H1 (cell line): ENCODE results near the gene FOSL2. TPM values are rescaled to one million over a fixed set of nuclear protein-coding genes. Genes with fewer than 3 reads are reported as not detected.

Source experiments
- CTCF ChIA-PET: fragments of 300-600 bp; sonication (Branson Sonifier 250); formaldehyde crosslinking; loops from one replicate; lab custom pipeline; 2021; ENCODE audit not compliant: partially characterized antibody; lab: Charles Lee
- POLR2A ChIA-PET: fragments of 300-600 bp; sonication (Branson Sonifier 250); formaldehyde crosslinking; loops from one replicate; lab custom pipeline; 2021; ENCODE audit warnings: inconsistent platforms; ENCODE audit not compliant: partially characterized antibody; lab: Charles Lee
- DNase-seq, 2 experiments: peaks; one replicate each; pipeline versions ENCODE4 v3.0.0 to v3.0.0-alpha.2; 2010 to 2022; ENCODE audit warnings: low spot score in 2 of 2, low read depth in 1 of 2, mixed read lengths in 1 of 2
- FAIRE-seq: peaks from 2 replicates; lab custom pipeline; 2011; peaks lifted over from hg19 to GRCh38; lab: Jason Lieb, UNC
- H2AFZ ChIP-seq: 2 replicates; pipeline ENCODE4 v1.8.1; 2012; ENCODE audit warnings: low read length, inconsistent platforms
- H2AK5ac ChIP-seq: 2 replicates; pipeline ENCODE4 v1.6.1; 2013; ENCODE audit warnings: low read depth, low read length
- H2BK120ac ChIP-seq: replicated peaks from 2 replicates; pipeline ENCODE3; 2013; ENCODE audit warnings: low read depth, low read length, inconsistent platforms
- H2BK12ac ChIP-seq: 2 replicates; pipeline ENCODE4 v1.6.1; 2013; ENCODE audit warnings: low read depth, low read length
- H2BK15ac ChIP-seq: 2 replicates; pipeline ENCODE4 v1.6.1; 2013; ENCODE audit warnings: low read length
- H2BK20ac ChIP-seq: 2 replicates; pipeline ENCODE4 v1.6.1; 2013; ENCODE audit warnings: low read length
- H2BK5ac ChIP-seq: 2 replicates; pipeline ENCODE4 v1.6.1; 2013; ENCODE audit warnings: low read depth, low read length
- H3K14ac ChIP-seq: 2 replicates; pipeline ENCODE4 v1.6.1; 2013; ENCODE audit warnings: inconsistent platforms; ENCODE audit not compliant: insufficient read length
- H3K18ac ChIP-seq: 2 replicates; pipeline ENCODE4 v1.6.1; 2013; ENCODE audit warnings: low read length; ENCODE audit errors: extremely low read depth
- H3K23ac ChIP-seq: 2 replicates; pipeline ENCODE4 v1.6.1; 2013; ENCODE audit warnings: inconsistent platforms; ENCODE audit not compliant: insufficient read length
- H3K23me2 ChIP-seq: 2 replicates; pipeline ENCODE4 v1.6.1; 2013; ENCODE audit warnings: low read depth, low read length
- H3K27ac ChIP-seq: 2 replicates; pipeline ENCODE4 v1.6.1; 2011; ENCODE audit warnings: low read depth, low read length, inconsistent platforms
- H3K27me3 ChIP-seq, 4 experiments: replicated peaks in 1 of 4; 1 replicate in 1 of 4; 2 replicates in 3 of 4; pipeline versions ENCODE4 v1.6.1 to v1.8.1; 2011 to 2013; ENCODE audit warnings: low read length in 3 of 4, mild to moderate bottlenecking in 3 of 4, inconsistent platforms in 2 of 4, mixed read lengths in 2 of 4, moderate library complexity in 1 of 4; ENCODE audit not compliant: control insufficient read depth in 3 of 4, insufficient read depth in 3 of 4; ENCODE audit errors: extremely low read depth in 1 of 4
- H3K36me3 ChIP-seq, 4 experiments: 2 replicates each; pipeline versions ENCODE4 v1.6.1 to v1.8.1; 2011 to 2013; ENCODE audit warnings: mild to moderate bottlenecking in 4 of 4, low read length in 3 of 4, moderate library complexity in 2 of 4, control low read depth in 1 of 4, inconsistent platforms in 1 of 4; ENCODE audit not compliant: insufficient read depth in 4 of 4, control insufficient read depth in 2 of 4
- H3K4ac ChIP-seq: replicated peaks from 2 replicates; pipeline ENCODE3; 2013; ENCODE audit warnings: low read length, low read depth, mixed read lengths, inconsistent platforms; ENCODE audit not compliant: insufficient read length
- H3K4me1 ChIP-seq, 4 experiments: replicated peaks in 1 of 4; 1 replicate in 1 of 4; 2 replicates in 3 of 4; pipeline versions ENCODE4 v1.6.1 to v1.8.1; 2011 to 2013; ENCODE audit warnings: low read length in 3 of 4, inconsistent platforms in 2 of 4, mixed read lengths in 1 of 4; ENCODE audit not compliant: insufficient read depth in 4 of 4, control insufficient read depth in 3 of 4
- H3K4me2 ChIP-seq, 2 experiments: 2 replicates each; pipeline versions ENCODE4 v1.6.1 to v1.8.1; 2011 to 2013; ENCODE audit warnings: low read depth in 2 of 2, low read length in 2 of 2, control low read depth in 1 of 2, inconsistent platforms in 1 of 2, mild to moderate bottlenecking in 1 of 2; ENCODE audit not compliant: insufficient read depth in 1 of 2
- H3K4me3 ChIP-seq, 4 experiments: fragments of 200-600, 300-600 bp in 1 of 4; sonication (generic), shearing (Covaris generic), sonication (Bioruptor Twin) in 1 of 4; 2 replicates each; pipeline versions ENCODE4 v1.5.1 to v1.8.1; 2011 to 2016; ENCODE audit warnings: low read length in 4 of 4, low read depth in 3 of 4, control low read depth in 2 of 4, inconsistent platforms in 2 of 4, mild to moderate bottlenecking in 2 of 4, mixed read lengths in 1 of 4, moderate library complexity in 1 of 4; ENCODE audit not compliant: insufficient read depth in 2 of 4; ENCODE audit errors: extremely low read depth in 1 of 4
- H3K56ac ChIP-seq: replicated peaks from 2 replicates; pipeline ENCODE3; 2013; ENCODE audit warnings: low read depth, mild to moderate bottlenecking, mixed read lengths, low read length, inconsistent platforms; ENCODE audit not compliant: insufficient read length
- H3K79me1 ChIP-seq: 2 replicates; pipeline ENCODE4 v1.6.1; 2013; ENCODE audit warnings: low read depth, low read length, control low read depth
- H3K79me2 ChIP-seq, 2 experiments: 2 replicates each; pipeline versions ENCODE4 v1.6.1 to v1.8.1; 2012 to 2013; ENCODE audit warnings: low read length in 2 of 2, mild to moderate bottlenecking in 2 of 2, inconsistent platforms in 1 of 2; ENCODE audit not compliant: insufficient read depth in 2 of 2, control insufficient read depth in 1 of 2
- H3K9ac ChIP-seq, 4 experiments: replicated peaks in 1 of 4; 1 replicate in 1 of 4; 2 replicates in 3 of 4; pipeline versions ENCODE4 v1.6.1 to v1.8.1; 2011 to 2013; ENCODE audit warnings: low read depth in 3 of 4, low read length in 3 of 4, control low read depth in 2 of 4, mild to moderate bottlenecking in 2 of 4, moderate library complexity in 2 of 4, inconsistent platforms in 1 of 4; ENCODE audit errors: extremely low read depth in 1 of 4
- H3K9me3 ChIP-seq, 2 experiments: 2 replicates each; pipeline versions ENCODE4 v1.6.1 to v1.8.1; 2012 to 2013; ENCODE audit warnings: mild to moderate bottlenecking in 2 of 2, moderate library complexity in 2 of 2, control low read depth in 1 of 2, inconsistent platforms in 1 of 2, low read depth in 1 of 2, low read length in 1 of 2, mixed read lengths in 1 of 2; ENCODE audit not compliant: insufficient read depth in 2 of 2
- H4K20me1 ChIP-seq, 2 experiments: replicated peaks in 1 of 2; 2 replicates each; pipeline versions ENCODE3 to v1.8.1; 2011 to 2013; ENCODE audit warnings: inconsistent platforms in 2 of 2, low read length in 2 of 2, mild to moderate bottlenecking in 1 of 2; ENCODE audit not compliant: insufficient read depth in 2 of 2, control insufficient read depth in 1 of 2
- H4K5ac ChIP-seq: 2 replicates; pipeline ENCODE4 v1.6.1; 2013; ENCODE audit warnings: low read length, low read depth, mixed read lengths, inconsistent platforms; ENCODE audit not compliant: insufficient read length
- H4K8ac ChIP-seq: 2 replicates; pipeline ENCODE4 v1.8.0; 2013; ENCODE audit warnings: mild to moderate bottlenecking, moderate library complexity, low read length, inconsistent platforms; ENCODE audit not compliant: insufficient read depth; ENCODE audit errors: extremely low read depth
- H4K91ac ChIP-seq: replicated peaks from 2 replicates; pipeline ENCODE3; 2013; ENCODE audit warnings: low read length, mixed read lengths, inconsistent platforms; ENCODE audit not compliant: insufficient read length
- BRCA1 ChIP-seq: IDR thresholded peaks from 2 replicates; pipeline ENCODE4 v1.6.1; 2012; ENCODE audit warnings: low read depth, low read length, improper control_type of control experiment
- CREB1 ChIP-seq: IDR thresholded peaks from 2 replicates; pipeline ENCODE4 v1.6.1; 2012; ENCODE audit warnings: inconsistent platforms
- EGR1 ChIP-seq: IDR thresholded peaks from 2 replicates; pipeline ENCODE4 v1.6.1; 2011; ENCODE audit warnings: low read depth, low read length, borderline replicate concordance
- EP300 ChIP-seq, 2 experiments: IDR thresholded peaks; 1 replicate in 1 of 2; 2 replicates in 1 of 2; pipeline ENCODE4 v1.6.1; 2011 to 2012; ENCODE audit warnings: low read depth in 2 of 2, low read length in 2 of 2, mild to moderate bottlenecking in 2 of 2, borderline replicate concordance in 1 of 2, inconsistent platforms in 1 of 2, moderate library complexity in 1 of 2
- GTF2F1 ChIP-seq: IDR thresholded peaks from 2 replicates; pipeline ENCODE4 v1.6.1; 2012; ENCODE audit warnings: low read depth, low read length, improper control_type of control experiment, borderline replicate concordance
- JUND ChIP-seq: IDR thresholded peaks from 2 replicates; pipeline ENCODE4 v1.6.1; 2011; ENCODE audit warnings: mild to moderate bottlenecking, improper control_type of control experiment, low read length
- NRF1 ChIP-seq: IDR thresholded peaks from 2 replicates; pipeline ENCODE4 v1.6.1; 2011; ENCODE audit warnings: mild to moderate bottlenecking, low read depth, low read length, improper control_type of control experiment
- RNF2 ChIP-seq: fragments of 200-900, 300-1000 bp; sonication (generic); IDR thresholded peaks from 2 replicates; pipeline ENCODE4 v1.7.1; 2016; ENCODE audit warnings: borderline replicate concordance, low read depth, mild to moderate bottlenecking, antibody characterized with exemption, low read length; ENCODE audit not compliant: poor library complexity, severe bottlenecking; ENCODE audit errors: missing control alignments
- SAP30 ChIP-seq: fragments of 300-600 bp; sonication (generic); IDR thresholded peaks from 2 replicates; pipeline ENCODE4 v1.7.1; 2012; ENCODE audit warnings: low read length, moderate library complexity, mild to moderate bottlenecking, inconsistent platforms; ENCODE audit not compliant: insufficient read depth, insufficient replicate concordance
- SUZ12 ChIP-seq: fragments of 200-600 bp; sonication (generic); IDR thresholded peaks from 2 replicates; pipeline ENCODE4 v1.6.1; 2012; ENCODE audit warnings: mild to moderate bottlenecking, inconsistent platforms, low read length, moderate library complexity, mixed read lengths
- TAF1 ChIP-seq: IDR thresholded peaks from 2 replicates; pipeline ENCODE4 v1.6.1; 2011; ENCODE audit warnings: mild to moderate bottlenecking, low read depth, low read length
- USF2 ChIP-seq: IDR thresholded peaks from 2 replicates; pipeline ENCODE4 v1.6.1; 2011; ENCODE audit warnings: low read length, improper control_type of control experiment
- WGBS, 2 experiments: shearing (Covaris generic) in 1 of 2; methylation state at CpG; one replicate each; pipeline versions ENCODE4 v1.1.6 to v1.1.7; 2013 to 2015; ENCODE audit warnings: low lambda C conversion rate in 2 of 2, mixed read lengths in 2 of 2, inconsistent platforms in 1 of 2, low coverage in 1 of 2, missing lambda C conversion rate in 1 of 2; ENCODE audit not compliant: insufficient replicate concordance in 2 of 2, insufficient coverage in 1 of 2, insufficient read length in 1 of 2; ENCODE audit errors: extremely low coverage in 1 of 2, missing lambda C conversion rate in 1 of 2; 5-methylcytosine and 5-hydroxymethylcytosine counted together
- polyA plus RNA-seq, 7 experiments: library from polyadenylated mRNA; depleted of rRNA in 3 of 7; stranded (reverse) in 5 of 7; unstranded in 2 of 7; fragments of >200 nt in 5 of 7; fragments of 200-250 nt in 2 of 7; gene quantifications; 1 replicate in 5 of 7; 2 replicates in 1 of 7; 4 replicates in 1 of 7; pipeline versions ENCODE4 v1.2.1 to v1.2.3, GENCODE V29; 2011 to 2013; ENCODE audit warnings: missing spikeins in 2 of 7, mixed read lengths in 2 of 7
- total RNA-seq: library from RNA; stranded (reverse); fragmentation: NEBNext Ultra II Directional; extraction: Animal tissue kit (Norgen Biotek cat#: 25700); gene quantifications from 2 replicates; pipeline ENCODE4 v1.2.1, GENCODE V29; 2021

FOSL2 gene
- total and polyA plus RNA-seq, 2 of the 8 experiments (the other 6 are each of a cell fraction or from before 2014, with no cell fraction given), result 1.5 to 4.5 TPM

GRCh38 chr2:28399289-28399688 lies 6.6 kb downstream of the FOSL2 start:
- peaks cover 8 to 14% (median 13%) of the 10 kb centered on the region in 4 experiments for H3K27me3 ChIP-seq
- no peaks in the 10 kb centered on the region; the same call in 1 of the 2 replicates for H3K79me1 ChIP-seq
- no peak overlapping the region for H3K4ac ChIP-seq
- H2BK15ac ChIP-seq, result no peak overlapping the region
- no peak overlapping the region for H3K4me2 ChIP-seq
- no peak overlapping the region for H3K18ac ChIP-seq
- H3K36me3 ChIP-seq, result no peaks in the 10 kb centered on the region; a peak in 2 of 8 replicates
- no peak for DNase-seq
- peaks cover 0 to 4% (median under 1%) of the 10 kb centered on the region in 4 experiments; a peak in 3 of 7 replicates for H3K4me1 ChIP-seq
- ChIA-PET CTCF (interaction anchor here (1.7 to 2.5 kb wide), 2 partner anchors 242 to 696 kb away, joined by 3 to 12 read pairs; no protein-coding TSS in a partner anchor), POLR2A (no interaction called here)
- no peak overlapping the region for H2BK120ac ChIP-seq
- no peak overlapping the region for H4K91ac ChIP-seq
- no peak for FAIRE-seq
- no peak overlapping the region for H3K23ac ChIP-seq
- no peak overlapping the region for H4K8ac ChIP-seq
- no peak overlapping the region for H2BK12ac ChIP-seq
- H2BK5ac ChIP-seq, result no peak overlapping the region
- WGBS, 2 experiments, result 96% methylated on average over 9 of the region's 11 CpGs; no CpG with 5 or more reads in 1 of the 2 experiments
- no peak overlapping the region for H3K56ac ChIP-seq
- H4K20me1 ChIP-seq, result peaks cover 5 to 11% of the 10 kb centered on the region in 2 experiments
- no peaks in the 10 kb centered on the region for H3K9me3 ChIP-seq
- no peak overlapping the region for H3K4me3 ChIP-seq
- no peak overlapping the region for H4K5ac ChIP-seq
- H3K79me2 ChIP-seq, result no peaks in the 10 kb centered on the region
- no peak overlapping the region for H3K9ac ChIP-seq
- no peaks in the 10 kb centered on the region for H3K23me2 ChIP-seq
- H2BK20ac ChIP-seq, result no peak overlapping the region
- H2AK5ac ChIP-seq, result no peak overlapping the region
- H2AFZ ChIP-seq, result no peak overlapping the region
- H3K14ac ChIP-seq, result no peak overlapping the region
- H3K27ac ChIP-seq, result no peak overlapping the region
- TF ChIP-seq NRF1, result no peak
- no peak for TF ChIP-seq EGR1
- no peak for TF ChIP-seq SUZ12
- TF ChIP-seq SAP30, result no peak
- TF ChIP-seq JUND, result no peak
- TF ChIP-seq TAF1, result no peak
- no peak for TF ChIP-seq USF2
- no peak for TF ChIP-seq EP300 (IDR thresholded peaks at IDR 0.05; ENCODE audit: borderline replicate concordance in 1 of 2, low read depth in 2 of 2, low read length in 2 of 2)
- no peak for TF ChIP-seq BRCA1
- no peak for TF ChIP-seq CREB1
- TF ChIP-seq GTF2F1, result no peak
- no peak for TF ChIP-seq RNF2
